Stimulated activated memory B cell treated with anti-CD40 and anti-IgM and Interleukin-4, amounts not matched to agents 10 μg/mL and 1 μg/mL and 100 μg/mL, for 72 hours (primary cell): ENCODE measurements around the gene TAP2.

ENCODE experiments used
- ATAC-seq: fragments of 150-1000 bp; cut with Tn5 transposase; 2 replicates; pipeline ENCODE4 v1.10.0; 2021
- H3K27ac Mint-ChIP-seq: one replicate; pipeline ENCODE4 v1.8.0; 2022; ENCODE audit warnings: mild to moderate bottlenecking, mixed read lengths
- H3K27me3 Mint-ChIP-seq: one replicate; pipeline ENCODE4 v1.8.0; 2022; ENCODE audit warnings: mixed read lengths
- H3K36me3 Mint-ChIP-seq: one replicate; pipeline ENCODE4 v1.8.0; 2022; ENCODE audit warnings: mixed read lengths
- H3K4me1 Mint-ChIP-seq: one replicate; pipeline ENCODE4 v1.8.0; 2022; ENCODE audit warnings: mixed read lengths
- H3K4me3 Mint-ChIP-seq: one replicate; pipeline ENCODE4 v1.8.0; 2022; ENCODE audit warnings: mild to moderate bottlenecking, moderate library complexity, mixed read lengths
- H3K9me3 Mint-ChIP-seq: one replicate; pipeline ENCODE4 v1.8.0; 2022; ENCODE audit warnings: mixed read lengths

Gene TAP2

DNA sequence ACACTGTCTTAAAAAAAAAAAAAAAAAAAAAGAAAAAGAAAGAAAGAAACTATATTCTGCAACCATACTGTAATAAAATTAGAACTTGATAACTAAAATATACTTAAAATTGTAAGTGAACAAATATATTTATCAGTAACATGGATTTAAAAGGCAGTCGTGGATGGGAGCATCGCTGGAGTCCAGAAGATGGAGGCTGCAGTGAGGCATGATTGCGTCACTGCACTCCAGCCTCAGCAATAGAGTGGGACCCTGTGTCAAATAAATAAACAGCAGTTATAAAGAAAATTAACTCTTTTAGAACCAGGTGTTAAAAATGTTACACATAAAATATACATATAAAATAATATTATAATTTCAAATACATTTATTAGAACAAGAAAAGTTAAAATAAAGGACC is 24.2 kb upstream of the TAP2 start:
- Mint-ChIP-seq H3K4me1 (peaks cover 52% of the 10 kb centered on the region), H3K9me3 (no peaks in the 10 kb centered on the region), H3K27ac (peak overlapping the region; percentile 8), H3K36me3 (peaks cover 38% of the 10 kb centered on the region), H3K4me3 (no peak overlapping the region), H3K27me3 (no peaks in the 10 kb centered on the region)
- no peak for ATAC-seq

DNA sequence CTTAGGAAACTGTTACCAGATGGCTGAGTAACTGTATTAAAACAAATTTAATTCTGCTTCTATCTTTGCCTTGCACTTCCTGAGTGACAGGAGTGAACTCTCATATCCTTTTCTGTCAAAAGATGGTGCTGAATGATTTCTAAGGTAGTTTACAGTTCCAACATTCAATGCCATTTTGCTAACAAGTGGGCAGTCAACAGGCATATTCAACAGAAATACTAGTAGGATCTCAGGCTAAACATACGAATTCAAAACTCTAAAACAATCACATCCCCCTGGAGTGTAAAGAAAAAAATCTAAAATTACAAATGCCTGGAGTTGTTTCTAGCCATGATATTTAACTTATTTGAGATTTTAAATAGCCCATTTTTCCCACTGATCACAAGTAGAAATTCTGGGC is 22.1 kb upstream of the TAP2 start:
- Mint-ChIP-seq H3K27me3 (no peaks in the 10 kb centered on the region), H3K36me3 (peaks cover 53% of the 10 kb centered on the region), H3K27ac (peak overlapping the region; percentile 8), H3K4me1 (peaks cover 46% of the 10 kb centered on the region), H3K4me3 (no peak overlapping the region), H3K9me3 (no peaks in the 10 kb centered on the region)
- no peak for ATAC-seq

DNA sequence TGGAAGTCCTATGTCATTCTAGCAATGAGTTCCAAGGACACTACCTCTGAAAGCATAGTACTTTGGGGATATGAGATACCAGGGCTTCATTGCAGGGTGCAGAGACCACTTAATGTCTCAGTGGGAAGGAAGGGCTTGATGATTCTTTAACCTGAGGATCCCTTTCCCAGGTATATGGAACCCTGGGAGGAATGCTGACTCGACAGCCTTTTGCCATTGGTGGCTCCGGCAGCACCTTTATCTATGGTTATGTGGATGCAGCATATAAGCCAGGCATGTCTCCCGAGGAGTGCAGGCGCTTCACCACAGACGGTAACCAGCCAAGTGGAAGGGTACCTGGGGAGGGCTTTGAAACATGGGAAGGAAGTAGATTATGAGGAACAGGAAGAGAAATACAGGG is 19.7 kb upstream of the TAP2 start:
- peaks cover 59% of the 10 kb centered on the region for H3K36me3 Mint-ChIP-seq
- ATAC-seq: no peak
- peak overlapping the region; percentile 66 for H3K27ac Mint-ChIP-seq
- H3K4me3 Mint-ChIP-seq: no peak overlapping the region
- H3K27me3 Mint-ChIP-seq: no peaks in the 10 kb centered on the region
- H3K9me3 Mint-ChIP-seq: no peaks in the 10 kb centered on the region
- H3K4me1 Mint-ChIP-seq: peaks cover 50% of the 10 kb centered on the region

- Mint-ChIP-seq H3K36me3 (peaks cover 56% of the 10 kb centered on the region), H3K4me3 (no peak overlapping the region), H3K27me3 (no peaks in the 10 kb centered on the region), H3K27ac (peak overlapping the region; percentile 66), H3K9me3 (no peaks in the 10 kb centered on the region), H3K4me1 (peaks cover 50% of the 10 kb centered on the region)
- no peak for ATAC-seq
Measured at GRCh38 chr6:32857156-32857891, 18.8 kb upstream of the TAP2 start.

DNA sequence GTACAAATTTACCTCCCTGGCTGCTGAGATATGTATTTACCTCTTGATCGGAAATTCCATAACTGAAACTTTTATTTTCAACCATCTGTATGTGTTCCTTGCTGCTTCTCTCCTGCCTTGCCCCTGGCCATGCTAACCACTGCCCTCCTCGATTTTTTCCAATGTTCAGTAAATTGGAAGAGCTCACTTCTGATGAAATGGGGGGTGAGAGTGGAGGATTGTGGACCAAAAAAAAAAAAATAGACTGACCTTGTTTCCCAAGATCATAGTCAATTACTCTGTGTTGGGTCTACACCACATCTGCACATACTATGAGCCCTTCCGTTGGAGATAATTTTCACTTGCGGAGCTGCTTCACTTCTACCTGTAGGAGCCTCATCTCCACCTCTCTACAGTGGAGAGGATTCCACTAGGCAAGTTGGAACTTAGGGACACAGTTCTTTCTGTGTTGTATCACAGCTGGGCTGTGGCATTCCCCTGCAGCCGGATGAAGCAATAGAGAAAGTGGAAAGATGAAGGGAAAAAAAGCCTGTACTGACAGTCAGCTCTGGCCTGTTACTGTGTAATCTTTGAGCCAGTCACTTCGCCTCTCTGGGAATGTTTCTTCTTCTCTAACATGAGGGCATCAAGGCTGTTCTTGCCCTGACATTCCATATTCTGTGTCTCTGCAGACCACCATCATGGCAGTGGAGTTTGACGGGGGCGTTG is 17.1 kb upstream of the TAP2 start:
- peaks cover 66% of the 10 kb centered on the region for H3K36me3 Mint-ChIP-seq
- no peaks in the 10 kb centered on the region for H3K27me3 Mint-ChIP-seq

GRCh38 chr6:32854376-32855178 is 16.0 kb upstream of the TAP2 start:
- Mint-ChIP-seq H3K4me1 (peaks cover 62% of the 10 kb centered on the region), H3K4me3 (peak overlapping the region; percentile 95), H3K9me3 (no peaks in the 10 kb centered on the region), H3K27ac (peak overlapping the region; percentile 95), H3K27me3 (no peaks in the 10 kb centered on the region), H3K36me3 (peaks cover 68% of the 10 kb centered on the region)
- peak; percentile 54 for ATAC-seq

More for the DNA sequence above, 17.1 kb upstream of the TAP2 start:
- Mint-ChIP-seq H3K27ac (peak overlapping the region; percentile 95), H3K9me3 (no peaks in the 10 kb centered on the region), H3K4me1 (peaks cover 58% of the 10 kb centered on the region), H3K4me3 (peak overlapping the region; percentile 95)
- no peak for ATAC-seq

DNA sequence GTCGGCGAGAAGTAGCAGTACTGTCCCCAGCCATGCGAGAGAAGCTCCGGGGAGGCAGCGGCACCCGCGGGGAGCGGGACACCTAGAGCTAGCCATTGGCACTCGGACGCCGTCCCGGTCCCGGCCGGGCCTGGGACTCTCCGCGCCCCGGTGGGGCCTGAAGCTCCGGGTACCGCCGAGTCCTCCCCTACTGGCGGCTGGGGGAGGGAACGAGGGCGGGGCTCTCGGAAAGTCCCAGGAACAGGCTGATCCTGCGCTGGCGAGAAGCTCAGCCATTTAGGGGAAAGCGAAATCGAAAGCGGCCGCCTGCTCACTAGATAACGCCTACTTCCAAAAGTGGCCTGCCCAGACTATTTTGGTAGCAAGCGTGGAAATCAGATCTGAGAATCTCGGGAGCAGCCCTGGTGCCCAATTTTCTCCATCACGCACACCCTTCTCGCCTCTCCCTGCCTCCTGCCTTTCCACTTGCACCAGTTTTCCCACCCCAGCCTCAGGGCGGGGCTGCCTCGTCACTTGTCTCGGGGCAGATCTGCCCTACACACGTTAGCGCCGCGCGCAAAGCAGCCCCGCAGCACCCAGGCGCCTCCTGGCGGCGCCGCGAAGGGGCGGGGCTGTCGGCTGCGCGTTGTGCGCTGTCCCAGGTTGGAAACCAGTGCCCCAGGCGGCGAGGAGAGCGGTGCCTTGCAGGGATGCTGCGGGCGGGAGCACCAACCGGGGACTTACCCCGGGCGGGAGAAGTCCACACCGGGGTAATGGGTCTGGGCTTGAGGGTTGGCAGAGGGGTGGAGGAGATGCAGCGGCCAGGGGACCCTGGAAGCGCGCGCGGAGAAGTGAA is 15.2 kb upstream of the TAP2 start, which contains the start of the genes PSMB9 and TAP1:
TSS of gene PSMB9 (plus strand) at position 652 of the 835 bp plus-strand sequence. CDS start at position 690, 38 bp downstream.
TSS of gene TAP1 (minus strand) at position 164 of the 835 bp plus-strand sequence. CDS start at position 96, 68 bp downstream.
- peak; percentile 95 for ATAC-seq
- Mint-ChIP-seq H3K27ac (peak within 1 kb of the TSS; percentile 95), H3K36me3 (peaks cover 65% of the 10 kb centered on the region), H3K9me3 (no peaks in the 10 kb centered on the region), H3K4me3 (peak within 1 kb of the TSS; percentile 95), H3K4me1 (peaks cover 65% of the 10 kb centered on the region), H3K27me3 (no peaks in the 10 kb centered on the region)

DNA sequence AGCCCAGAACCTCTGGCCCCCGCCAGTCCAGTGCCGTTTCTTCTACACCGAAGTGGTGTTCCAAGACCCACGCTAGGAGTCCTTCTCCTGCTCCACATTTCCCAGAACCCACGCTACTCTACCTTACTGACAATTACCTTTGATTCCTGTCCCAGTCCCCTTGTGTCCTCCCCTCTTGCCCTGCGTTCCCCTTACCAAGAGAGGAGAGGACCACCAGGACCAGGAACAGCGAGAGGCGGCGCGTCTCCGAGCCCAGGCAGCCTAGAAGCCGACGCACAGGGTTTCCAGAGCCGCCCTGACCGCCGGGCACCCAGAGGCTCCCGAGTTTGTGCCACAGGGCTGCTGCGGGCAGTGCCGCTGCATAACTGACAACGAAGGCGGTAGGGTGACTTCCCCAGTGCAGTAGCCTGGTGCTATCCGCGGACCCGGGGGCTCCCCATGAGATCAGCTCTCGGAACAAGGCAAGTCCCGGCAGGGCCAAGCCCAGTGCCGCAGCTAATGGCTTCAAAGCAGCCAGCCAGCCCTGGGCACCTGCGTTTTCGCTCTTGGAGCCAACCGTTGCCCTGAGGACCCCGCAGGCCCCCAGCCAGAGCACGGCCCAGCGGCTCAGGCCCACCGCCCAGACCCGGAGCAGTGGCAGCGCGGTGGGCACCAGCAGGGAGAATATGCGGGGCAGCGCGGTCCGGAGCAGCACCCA is 14.5 kb upstream of the TAP2 start:
- peak; percentile 67 for ATAC-seq
- peak overlapping the region; percentile 95 for H3K27ac Mint-ChIP-seq
- H3K4me1 Mint-ChIP-seq: peaks cover 65% of the 10 kb centered on the region
- no peaks in the 10 kb centered on the region for H3K27me3 Mint-ChIP-seq
- H3K9me3 Mint-ChIP-seq: no peaks in the 10 kb centered on the region
- peak overlapping the region; percentile 95 for H3K4me3 Mint-ChIP-seq
- peaks cover 65% of the 10 kb centered on the region for H3K36me3 Mint-ChIP-seq

GRCh38 chr6:32852018-32852843 is 13.7 kb upstream of the TAP2 start:
- Mint-ChIP-seq H3K27ac (peak overlapping the region; percentile 95), H3K4me1 (peaks cover 65% of the 10 kb centered on the region), H3K4me3 (peak overlapping the region; percentile 95), H3K9me3 (no peaks in the 10 kb centered on the region), H3K36me3 (peaks cover 67% of the 10 kb centered on the region), H3K27me3 (no peaks in the 10 kb centered on the region)
- ATAC-seq: no peak

DNA sequence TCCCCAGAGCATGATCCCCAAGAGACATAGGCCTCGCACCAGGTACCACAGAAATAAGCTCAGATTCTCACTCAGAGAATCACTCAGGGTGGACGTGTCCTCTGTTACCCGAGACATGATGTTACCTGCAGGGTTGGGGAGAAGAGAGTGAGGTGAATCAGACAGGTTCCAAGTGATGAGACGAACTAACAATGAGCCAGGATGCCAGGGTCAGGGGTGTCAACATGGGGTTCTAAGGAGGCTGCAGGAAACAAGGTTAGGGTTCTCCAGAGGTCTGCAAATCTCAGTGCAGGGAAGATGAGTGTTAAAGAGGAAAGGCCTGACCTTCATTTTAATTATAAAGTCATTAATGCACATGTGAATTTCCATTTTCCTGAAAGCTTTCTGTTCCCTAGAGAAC is 12.5 kb upstream of the TAP2 start:
- ATAC-seq: no peak
- peaks cover 69% of the 10 kb centered on the region for H3K36me3 Mint-ChIP-seq

DNA sequence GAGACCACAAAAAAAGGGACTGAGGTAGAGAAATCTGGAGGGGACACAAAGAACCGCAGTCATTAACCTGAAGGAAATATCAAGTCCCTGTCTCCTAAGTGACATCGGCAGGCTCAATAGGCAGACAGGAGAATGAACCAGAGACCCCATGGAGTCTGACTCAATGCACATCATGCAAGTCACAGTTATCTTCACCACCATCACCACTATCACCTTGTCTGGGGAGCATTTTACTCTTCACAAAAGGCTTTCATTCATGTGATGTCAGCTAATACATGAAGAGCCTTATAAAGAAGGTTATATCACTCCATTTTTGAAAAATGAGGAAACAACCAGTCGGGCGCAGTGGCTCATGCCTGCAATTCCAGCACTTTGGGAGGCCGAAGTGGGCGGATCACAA is 10.6 kb upstream of the TAP2 start:
- ATAC-seq: no peak
- no peak overlapping the region for H3K4me3 Mint-ChIP-seq
- no peaks in the 10 kb centered on the region for H3K9me3 Mint-ChIP-seq
- peaks cover 61% of the 10 kb centered on the region for H3K4me1 Mint-ChIP-seq
- H3K36me3 Mint-ChIP-seq: peaks cover 77% of the 10 kb centered on the region
- peak overlapping the region; percentile 100 for H3K27ac Mint-ChIP-seq
- H3K27me3 Mint-ChIP-seq: no peaks in the 10 kb centered on the region

More for the DNA sequence above, 12.5 kb upstream of the TAP2 start:
- Mint-ChIP-seq H3K9me3 (no peaks in the 10 kb centered on the region), H3K27ac (peak overlapping the region; percentile 95), H3K27me3 (no peaks in the 10 kb centered on the region), H3K4me1 (peaks cover 69% of the 10 kb centered on the region), H3K4me3 (peak overlapping the region; percentile 95)

DNA sequence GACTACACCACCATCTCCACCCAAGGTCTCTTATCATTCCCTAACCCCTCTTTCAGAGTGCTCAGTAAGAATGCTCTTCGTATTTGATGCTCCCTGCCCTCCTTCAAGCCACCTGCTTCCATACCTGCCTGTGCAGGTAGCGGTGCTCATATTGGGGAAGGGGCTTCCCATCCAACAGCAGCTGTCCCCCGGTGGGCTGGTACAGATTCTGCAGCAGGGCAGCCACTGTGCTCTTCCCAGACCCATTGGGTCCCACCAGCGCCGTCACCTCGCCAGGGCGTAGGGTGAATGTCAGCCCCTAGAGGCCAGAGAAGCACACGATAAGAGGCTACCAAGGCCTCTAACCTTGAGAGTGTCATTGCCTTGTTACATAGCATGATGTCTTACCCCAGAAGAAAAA is 9.3 kb upstream of the TAP2 start:
- H3K9me3 Mint-ChIP-seq: no peaks in the 10 kb centered on the region
- peaks cover 65% of the 10 kb centered on the region for H3K4me1 Mint-ChIP-seq
- no peak for ATAC-seq
- peak overlapping the region; percentile 100 for H3K27ac Mint-ChIP-seq
- H3K27me3 Mint-ChIP-seq: no peaks in the 10 kb centered on the region
- peak overlapping the region; percentile 11 for H3K4me3 Mint-ChIP-seq
- peaks cover 88% of the 10 kb centered on the region for H3K36me3 Mint-ChIP-seq

DNA sequence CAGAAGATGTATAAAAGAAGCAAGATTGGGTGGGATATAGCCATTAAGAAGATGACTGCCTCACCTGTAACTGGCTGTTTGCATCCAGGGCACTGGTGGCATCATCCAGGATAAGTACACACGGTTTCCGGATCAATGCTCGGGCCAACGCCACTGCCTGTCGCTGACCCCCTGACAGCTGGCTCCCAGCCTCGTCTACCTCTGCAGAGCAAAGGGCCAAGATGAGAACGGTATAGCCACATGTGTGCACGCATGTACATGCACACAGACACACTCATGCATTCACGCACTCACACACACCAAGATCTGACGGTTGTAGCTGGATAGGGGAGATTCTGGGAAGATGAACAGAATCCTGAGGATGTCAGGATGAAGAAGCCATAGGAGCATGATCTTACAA is 8.5 kb upstream of the TAP2 start:
- Mint-ChIP-seq H3K27me3 (no peaks in the 10 kb centered on the region), H3K27ac (peak overlapping the region; percentile 100), H3K4me3 (peak overlapping the region; percentile 40), H3K9me3 (no peaks in the 10 kb centered on the region), H3K36me3 (peaks cover 90% of the 10 kb centered on the region), H3K4me1 (peaks cover 71% of the 10 kb centered on the region)
- ATAC-seq: no peak
